ENCODE results near the gene EPHA4.

Gene EPHA4

GRCh38 chr2:221546505-221547225 lies 25.4 kb downstream of the EPHA4 start:
- no peak for DNase-seq (ENCODE audit: low read depth)
- H3K4me3 ChIP-seq (ENCODE audit: low read length): no peak overlapping the region
- no peak for TF ChIP-seq CTCF (conservative IDR thresholded peaks at IDR 0.05; ENCODE audit: low read length)

- no peak overlapping the region for H3K4me3 ChIP-seq (ENCODE audit: low read length)
These were observed 30.9 kb downstream of the EPHA4 start for GRCh38 chr2:221541131-221541735.

GRCh38 chr2:221539246-221539645 lies 32.9 kb downstream of the EPHA4 start:
- TF ChIP-seq CTCF (conservative IDR thresholded peaks at IDR 0.05; ENCODE audit: low read length): no peak
- no peak for DNase-seq (ENCODE audit: low read depth)
- H3K4me3 ChIP-seq (ENCODE audit: low read length): no peak overlapping the region

More at GRCh38 chr2:221541131-221541735, 30.9 kb downstream of the EPHA4 start:
- DNase-seq (ENCODE audit: low read depth): no peak
- no peak for TF ChIP-seq CTCF (conservative IDR thresholded peaks at IDR 0.05; ENCODE audit: low read length)

GRCh38 chr2:221535824-221536223 lies 36.3 kb downstream of the EPHA4 start:
- H3K4me3 ChIP-seq (ENCODE audit: low read length): no peak overlapping the region
- DNase-seq (ENCODE audit: low read depth): no peak
- no peak for TF ChIP-seq CTCF (conservative IDR thresholded peaks at IDR 0.05; ENCODE audit: low read length)

- no peak overlapping the region for H3K4me3 ChIP-seq (ENCODE audit: low read length)
- DNase-seq (ENCODE audit: low read depth): no peak
- TF ChIP-seq CTCF (conservative IDR thresholded peaks at IDR 0.05; ENCODE audit: low read length): no peak
These were observed 38.8 kb downstream of the EPHA4 start for GRCh38 chr2:221533299-221533698.

- H3K4me3 ChIP-seq (ENCODE audit: low read length): no peak overlapping the region
- DNase-seq (ENCODE audit: low read depth): no peak
- TF ChIP-seq CTCF (conservative IDR thresholded peaks at IDR 0.05; ENCODE audit: low read length): no peak
These were observed 39.5 kb downstream of the EPHA4 start for GRCh38 chr2:221532641-221533040.

- no peak for DNase-seq (ENCODE audit: low read depth)
- H3K4me3 ChIP-seq (ENCODE audit: low read length): no peak overlapping the region
- TF ChIP-seq CTCF (conservative IDR thresholded peaks at IDR 0.05; ENCODE audit: low read length): no peak
These were observed 41.5 kb downstream of the EPHA4 start for GRCh38 chr2:221530653-221531037.

Data from AG10803 (cell line).